Loucy (cell line): ENCODE data around the gene KRT24.

Experiments used
- H2AFZ ChIP-seq: fragments of 200-600 bp; sonication (generic); 2 replicates; pipeline ENCODE4 v1.6.0; 2016; ENCODE audit warnings: antibody characterized with exemption, mild to moderate bottlenecking, low read length, moderate library complexity
- H3F3A ChIP-seq: fragments of 200-600 bp; 2 replicates; pipeline ENCODE4 v1.6.0; 2016; ENCODE audit warnings: antibody characterized with exemption, low read depth, mild to moderate bottlenecking
- H3K27me3 ChIP-seq: fragments of 200-600 bp; sonication (generic); 2 replicates; pipeline ENCODE4 v1.6.1; 2014; ENCODE audit warnings: low read length, mild to moderate bottlenecking; ENCODE audit not compliant: insufficient read depth, poor library complexity, severe bottlenecking
- H3K36me3 ChIP-seq: fragments of 200-600 bp; sonication (generic); 2 replicates; pipeline ENCODE4 v1.6.1; 2016; ENCODE audit warnings: low read length; ENCODE audit not compliant: insufficient read depth
- H3K4me1 ChIP-seq: fragments of 200-600 bp; sonication (generic); 2 replicates; pipeline ENCODE4 v1.5.1; 2014; ENCODE audit warnings: low read length, mild to moderate bottlenecking; ENCODE audit not compliant: insufficient read depth, poor library complexity, severe bottlenecking
- H3K4me2 ChIP-seq: fragments of 200-600 bp; sonication (generic); 2 replicates; pipeline ENCODE4 v1.6.0; 2014; ENCODE audit warnings: antibody characterized with exemption, low read length, low read depth, mild to moderate bottlenecking; ENCODE audit not compliant: poor library complexity, severe bottlenecking
- H3K4me3 ChIP-seq: fragments of 200-600 bp; sonication (generic); 2 replicates; pipeline ENCODE4 v1.5.1; 2014; ENCODE audit warnings: low read length, mild to moderate bottlenecking, mixed read lengths; ENCODE audit not compliant: poor library complexity, severe bottlenecking
- H3K79me2 ChIP-seq: fragments of 200-600 bp; sonication (generic); 2 replicates; pipeline ENCODE4 v1.6.1; 2014; ENCODE audit warnings: low read length; ENCODE audit not compliant: insufficient read depth
- H3K9ac ChIP-seq: fragments of 200-600 bp; sonication (generic); 2 replicates; pipeline ENCODE4 v1.6.0; 2014; ENCODE audit warnings: mild to moderate bottlenecking, low read depth, low read length, moderate library complexity; ENCODE audit not compliant: poor library complexity, severe bottlenecking
- H3K9me2 ChIP-seq: fragments of 200-600 bp; sonication (generic); replicated peaks from 2 replicates; pipeline ENCODE4 v1.6.1; 2016; ENCODE audit warnings: low read depth, low read length, mixed read lengths
- H3K9me3 ChIP-seq: fragments of 200-600 bp; sonication (generic); 2 replicates; pipeline ENCODE4 v1.6.1; 2014; ENCODE audit warnings: mild to moderate bottlenecking, antibody characterized with exemption, low read length, low read depth; ENCODE audit not compliant: insufficient read depth
- H4K20me1 ChIP-seq: fragments of 200-600 bp; sonication (generic); 2 replicates; pipeline ENCODE4 v1.6.0; 2014; ENCODE audit warnings: antibody characterized with exemption, low read length, mild to moderate bottlenecking; ENCODE audit not compliant: insufficient read depth, poor library complexity, severe bottlenecking
- CTCF ChIP-seq: fragments of 200-600 bp; sonication (generic); conservative IDR thresholded peaks from 2 replicates; pipeline ENCODE4 v1.5.1; 2014; ENCODE audit warnings: mild to moderate bottlenecking, antibody characterized with exemption, low read length
- EZH2phosphoT487 ChIP-seq: fragments of 200-600 bp; IDR thresholded peaks from 2 replicates; pipeline ENCODE4 v1.6.1; 2018; ENCODE audit warnings: antibody characterized with exemption, mild to moderate bottlenecking, moderate library complexity, borderline replicate concordance

Gene KRT24

GRCh38 chr17:40658396-40658795 is 45.2 kb downstream of the KRT24 start:
- Histone ChIP-seq H3K9ac (no peak overlapping the region), H3K79me2 (no peaks in the 10 kb centered on the region), H4K20me1 (no peaks in the 10 kb centered on the region), H2AFZ (no peak overlapping the region), H3K4me1 (no peaks in the 10 kb centered on the region), H3K36me3 (no peaks in the 10 kb centered on the region), H3K4me2 (no peak overlapping the region), H3K9me2 (no peaks in the 10 kb centered on the region), H3K9me3 (no peaks in the 10 kb centered on the region), H3K4me3 (no peak overlapping the region), H3K27me3 (peaks cover 12% of the 10 kb centered on the region), H3F3A (no peaks in the 10 kb centered on the region)
- TF ChIP-seq CTCF (no peak), EZH2phosphoT487 (no peak)

GRCh38 chr17:40651939-40652338 is 51.6 kb downstream of the KRT24 start:
- no peaks in the 10 kb centered on the region for H3F3A ChIP-seq
- no peak overlapping the region for H3K4me3 ChIP-seq
- H3K4me1 ChIP-seq = peaks cover 11% of the 10 kb centered on the region
- TF ChIP-seq CTCF (no peak), EZH2phosphoT487 (no peak)
- no peaks in the 10 kb centered on the region for H3K36me3 ChIP-seq
- H4K20me1 ChIP-seq = peaks cover 3% of the 10 kb centered on the region
- H3K27me3 ChIP-seq = no peaks in the 10 kb centered on the region
- H3K4me2 ChIP-seq = no peak overlapping the region
- H3K9me2 ChIP-seq = no peaks in the 10 kb centered on the region
- peaks cover 18% of the 10 kb centered on the region for H3K79me2 ChIP-seq
- no peaks in the 10 kb centered on the region for H3K9me3 ChIP-seq
- H2AFZ ChIP-seq = no peak overlapping the region
- H3K9ac ChIP-seq = no peak overlapping the region

- TF ChIP-seq EZH2phosphoT487 (no peak), CTCF (no peak)
- peaks cover 53% of the 10 kb centered on the region for H3K79me2 ChIP-seq
- H2AFZ ChIP-seq = peak overlapping the region; percentile 98
- H3K9me3 ChIP-seq = no peaks in the 10 kb centered on the region
- H3K9ac ChIP-seq = peak overlapping the region; percentile 96
- peak overlapping the region; percentile 96 for H3K4me2 ChIP-seq
- H3K4me1 ChIP-seq = peaks cover 46% of the 10 kb centered on the region
- H3K27me3 ChIP-seq = no peaks in the 10 kb centered on the region
- H3K4me3 ChIP-seq = peak overlapping the region; percentile 91
- no peaks in the 10 kb centered on the region for H3K9me2 ChIP-seq
- H4K20me1 ChIP-seq = peaks cover 38% of the 10 kb centered on the region
- H3F3A ChIP-seq = no peaks in the 10 kb centered on the region
- peaks cover 9% of the 10 kb centered on the region; the same call in 1 of the 2 replicates for H3K36me3 ChIP-seq
Measured at GRCh38 chr17:40648384-40648968, 55.1 kb downstream of the KRT24 start.
